Measurements from ENCODE around the gene GJC2.
A peak's percentile ranks its signal among the peaks of the same experiment; 100 is the strongest.

The GJC2 gene

GRCh38 chr1:228148935-228149405 is 760 bp upstream of the GJC2 start:
- TF ChIP-seq, protein P1, sequence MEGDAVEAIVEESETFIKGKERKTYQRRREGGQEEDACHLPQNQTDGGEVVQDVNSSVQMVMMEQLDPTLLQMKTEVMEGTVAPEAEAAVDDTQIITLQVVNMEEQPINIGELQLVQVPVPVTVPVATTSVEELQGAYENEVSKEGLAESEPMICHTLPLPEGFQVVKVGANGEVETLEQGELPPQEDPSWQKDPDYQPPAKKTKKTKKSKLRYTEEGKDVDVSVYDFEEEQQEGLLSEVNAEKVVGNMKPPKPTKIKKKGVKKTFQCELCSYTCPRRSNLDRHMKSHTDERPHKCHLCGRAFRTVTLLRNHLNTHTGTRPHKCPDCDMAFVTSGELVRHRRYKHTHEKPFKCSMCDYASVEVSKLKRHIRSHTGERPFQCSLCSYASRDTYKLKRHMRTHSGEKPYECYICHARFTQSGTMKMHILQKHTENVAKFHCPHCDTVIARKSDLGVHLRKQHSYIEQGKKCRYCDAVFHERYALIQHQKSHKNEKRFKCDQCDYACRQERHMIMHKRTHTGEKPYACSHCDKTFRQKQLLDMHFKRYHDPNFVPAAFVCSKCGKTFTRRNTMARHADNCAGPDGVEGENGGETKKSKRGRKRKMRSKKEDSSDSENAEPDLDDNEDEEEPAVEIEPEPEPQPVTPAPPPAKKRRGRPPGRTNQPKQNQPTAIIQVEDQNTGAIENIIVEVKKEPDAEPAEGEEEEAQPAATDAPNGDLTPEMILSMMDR (IDR thresholded peaks at IDR 0.05), result no peak
- Mint-ChIP-seq H3K27ac (no peak overlapping the region), H3K9me3 (no peaks in the 10 kb centered on the region), H3K4me1 (peaks cover 16% of the 10 kb centered on the region), H3K4me3 (no peak overlapping the region), H3K36me3 (ENCODE audit: low read depth) (no peaks in the 10 kb centered on the region), H3K27me3 (ENCODE audit: low read depth, poor library complexity) (no peaks in the 10 kb centered on the region)
- DNase-seq, result no peak

GRCh38 chr1:228150120-228150460 is 360 bp downstream of the GJC2 start:
- Mint-ChIP-seq H3K27ac (no peak overlapping the region), H3K4me3 (no peak overlapping the region), H3K9me3 (no peaks in the 10 kb centered on the region), H3K4me1 (peaks cover 16% of the 10 kb centered on the region), H3K36me3 (ENCODE audit: low read depth) (no peaks in the 10 kb centered on the region), H3K27me3 (ENCODE audit: low read depth, poor library complexity) (no peaks in the 10 kb centered on the region)
- TF ChIP-seq, protein P1 (IDR thresholded peaks at IDR 0.05), result no peak
- DNase-seq, result no peak

DNA sequence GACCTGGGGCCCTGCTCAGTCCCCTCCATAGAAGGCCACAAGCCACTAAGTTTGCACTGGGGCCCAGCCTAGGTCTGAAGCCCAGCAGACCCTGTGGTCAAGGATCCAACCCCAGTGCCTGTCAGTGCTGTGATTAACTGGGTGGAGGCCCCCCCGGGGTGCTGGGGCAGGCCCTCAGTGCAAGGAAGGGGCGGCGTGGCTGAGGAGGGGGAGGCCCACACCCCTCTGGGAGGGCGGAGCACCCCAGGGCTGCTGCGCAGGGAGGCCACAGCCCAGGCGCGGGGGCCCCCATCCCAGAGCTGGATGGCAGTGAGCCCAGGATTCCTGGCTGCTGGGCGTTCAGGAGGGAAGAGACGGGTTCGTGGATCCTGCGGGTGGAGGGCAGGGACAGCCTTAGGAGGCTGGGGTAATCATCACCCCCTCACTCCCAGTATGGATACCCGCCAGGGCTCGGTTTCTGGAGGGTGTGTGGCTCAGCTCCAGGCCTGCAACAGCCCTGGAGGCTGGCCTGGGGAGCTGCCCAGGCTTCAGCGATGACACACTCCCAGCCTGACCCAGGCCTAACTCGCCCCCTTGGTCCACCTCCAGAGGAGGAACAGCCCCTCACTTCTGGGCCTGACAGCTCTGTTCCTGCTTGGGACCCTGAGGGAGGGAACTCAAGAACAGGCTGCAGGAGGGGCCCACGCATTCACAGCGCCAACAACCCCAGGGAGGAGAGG is 890 bp downstream of the GJC2 start:
- Mint-ChIP-seq H3K36me3 (ENCODE audit: low read depth) (no peaks in the 10 kb centered on the region), H3K4me1 (peaks cover 16% of the 10 kb centered on the region), H3K27me3 (ENCODE audit: low read depth, poor library complexity) (no peaks in the 10 kb centered on the region), H3K4me3 (no peak overlapping the region), H3K9me3 (no peaks in the 10 kb centered on the region), H3K27ac (no peak overlapping the region)
- TF ChIP-seq, protein P1 (IDR thresholded peaks at IDR 0.05), result no peak
- no peak for DNase-seq

GRCh38 chr1:228151180-228151925 is 1.6 kb downstream of the GJC2 start:
- no peak for DNase-seq
- H3K4me1 Mint-ChIP-seq, result peaks cover 16% of the 10 kb centered on the region
- H3K36me3 Mint-ChIP-seq (ENCODE audit: low read depth), result no peaks in the 10 kb centered on the region
- H3K27ac Mint-ChIP-seq, result peak overlapping the region; percentile 94
- H3K4me3 Mint-ChIP-seq, result no peak overlapping the region
- no peaks in the 10 kb centered on the region for H3K27me3 Mint-ChIP-seq (ENCODE audit: low read depth, poor library complexity)
- TF ChIP-seq, protein P1 (IDR thresholded peaks at IDR 0.05), result no peak
- no peaks in the 10 kb centered on the region for H3K9me3 Mint-ChIP-seq

DNA sequence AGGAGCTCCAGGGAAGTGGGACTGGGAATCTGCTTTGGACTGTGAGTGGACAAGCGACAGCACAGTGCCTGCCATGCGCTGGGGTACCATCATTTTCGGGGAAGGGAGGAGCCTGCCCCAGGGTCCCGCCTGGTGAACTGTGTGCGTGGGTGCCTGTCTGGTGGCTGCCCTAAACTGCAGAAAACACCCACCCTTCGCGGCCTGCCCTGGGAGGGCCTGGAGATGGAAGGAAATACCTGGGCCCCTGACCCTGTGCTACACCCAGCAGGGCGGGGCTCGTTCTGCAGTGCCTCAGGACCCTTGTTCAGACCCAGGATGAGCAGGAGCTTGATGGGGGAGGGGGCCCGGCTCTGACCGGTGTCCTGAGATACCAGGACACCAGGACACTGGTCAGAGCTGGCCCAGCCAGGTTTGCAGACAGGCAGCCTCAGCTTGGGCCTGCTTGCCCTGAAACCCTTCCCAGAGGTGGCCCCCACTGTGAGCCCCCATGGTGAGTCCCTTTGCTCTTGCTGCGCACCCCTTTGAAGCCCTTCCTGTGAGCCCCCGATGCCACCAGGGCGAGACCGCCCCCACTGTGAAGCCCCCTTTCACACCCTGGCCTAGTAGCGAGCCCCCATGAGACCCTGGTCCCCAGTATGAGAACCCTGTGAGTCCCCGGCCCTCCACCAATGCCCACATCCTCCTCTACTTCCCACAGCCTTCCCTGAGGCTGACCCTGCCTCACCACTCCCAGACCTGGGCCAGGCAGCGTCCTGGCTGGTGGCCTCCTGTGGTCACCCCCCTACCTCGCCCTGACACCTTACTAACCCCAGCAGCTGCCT is 2.6 kb downstream of the GJC2 start:
- no peak for DNase-seq
- H3K36me3 Mint-ChIP-seq (ENCODE audit: low read depth), result no peaks in the 10 kb centered on the region
- no peaks in the 10 kb centered on the region for H3K27me3 Mint-ChIP-seq (ENCODE audit: low read depth, poor library complexity)
- H3K27ac Mint-ChIP-seq, result peak overlapping the region; percentile 48
- peaks cover 16% of the 10 kb centered on the region for H3K4me1 Mint-ChIP-seq
- no peak overlapping the region for H3K4me3 Mint-ChIP-seq
- TF ChIP-seq, protein P1 (IDR thresholded peaks at IDR 0.05), result no peak
- no peaks in the 10 kb centered on the region for H3K9me3 Mint-ChIP-seq

Measured in nephron progenitor cell (in vitro differentiated cells).